WTC11 (cell line): Measurements from ENCODE around the gene POLR3G. TPM values are rescaled to one million over a fixed set of nuclear protein-coding genes. Genes with fewer than 3 reads are reported as not detected.

Experiments used
- ATAC-seq: fragments of 200-7000 bp; cut with Tn5 transposase; 2 replicates; pipeline ENCODE4 v1.10.0; 2021; ENCODE audit warnings: mild to moderate bottlenecking, moderate library complexity
- CTCF ChIA-PET: fragments of 300-600 bp; sonication (Branson Sonifier 250); formaldehyde crosslinking; loops from one replicate; lab custom pipeline; 2021; ENCODE audit warnings: antibody characterized with exemption; lab: Charles Lee
- POLR2A ChIA-PET: fragments of 350-600 bp; sonication (Branson Sonifier 250); formaldehyde crosslinking; loops from one replicate; lab custom pipeline; 2021; ENCODE audit warnings: antibody characterized with exemption; lab: Charles Lee
- DNase-seq: peaks from one replicate; pipeline ENCODE4 v3.0.0; 2021; ENCODE audit warnings: low spot score
- H3K27ac Mint-ChIP-seq: 2 replicates; pipeline ENCODE4 v1.8.0; 2021; ENCODE audit warnings: mixed read lengths
- H3K27me3 Mint-ChIP-seq: 2 replicates; pipeline ENCODE4 v1.8.0; 2021; ENCODE audit warnings: low read depth, mild to moderate bottlenecking, moderate library complexity, mixed read lengths
- H3K36me3 Mint-ChIP-seq: 2 replicates; pipeline ENCODE4 v1.8.0; 2021; ENCODE audit warnings: mixed read lengths
- H3K4me1 Mint-ChIP-seq: 2 replicates; pipeline ENCODE4 v1.8.0; 2022; ENCODE audit warnings: mixed read lengths
- H3K4me3 Mint-ChIP-seq: 2 replicates; pipeline ENCODE4 v1.8.0; 2021; ENCODE audit warnings: mild to moderate bottlenecking, moderate library complexity, mixed read lengths
- H3K9me3 Mint-ChIP-seq: 2 replicates; pipeline ENCODE4 v1.8.0; 2021; ENCODE audit warnings: mixed read lengths
- EMX1 ChIP-seq: fragments of 250-450 bp; sonication (Bioruptor Pico); IDR thresholded peaks from 2 replicates; pipeline ENCODE4 v1.8.0; 2021; ENCODE audit warnings: mild to moderate bottlenecking
- NR2C2 ChIP-seq: sonication (generic); formaldehyde crosslinking; IDR thresholded peaks from 2 replicates; pipeline ENCODE4 v1.8.0; 2022; ENCODE audit warnings: mild to moderate bottlenecking, missing genetic modification reagents
- RELA ChIP-seq: sonication (generic); formaldehyde crosslinking; IDR thresholded peaks from 2 replicates; pipeline ENCODE4 v1.8.1; 2022; ENCODE audit warnings: missing genetic modification reagents, mild to moderate bottlenecking, borderline replicate concordance
- SOX15 ChIP-seq: fragments of 250-450 bp; sonication (Bioruptor Pico); IDR thresholded peaks from 2 replicates; pipeline ENCODE4 v1.9.0; 2021; ENCODE audit warnings: mild to moderate bottlenecking
- TP53 ChIP-seq: sonication (generic); formaldehyde crosslinking; IDR thresholded peaks from 2 replicates; pipeline ENCODE4 v1.8.1; 2023; ENCODE audit warnings: mild to moderate bottlenecking, missing genetic modification reagents
- ZNF138 ChIP-seq: sonication (generic); formaldehyde crosslinking; conservative IDR thresholded peaks from 2 replicates; pipeline ENCODE4 v1.8.1; 2022; ENCODE audit warnings: mild to moderate bottlenecking, moderate library complexity, missing genetic modification reagents
- ZNF263 ChIP-seq: sonication (generic); formaldehyde crosslinking; IDR thresholded peaks from 2 replicates; pipeline ENCODE4 v1.8.1; 2022; ENCODE audit warnings: low read depth, mild to moderate bottlenecking, moderate library complexity, missing genetic modification reagents
- total RNA-seq: library from RNA; stranded (reverse); gene quantifications from 3 replicates; pipeline ENCODE4 v1.2.3, GENCODE V29; 2021
- TF ChIP-seq, protein P1 (sequence below): sonication (generic); formaldehyde crosslinking; IDR thresholded peaks from 2 replicates; pipeline ENCODE4 v1.8.1; 2022; ENCODE audit warnings: mild to moderate bottlenecking, moderate library complexity, missing genetic modification reagents
- TF ChIP-seq, protein P2 (sequence below): sonication (generic); formaldehyde crosslinking; IDR thresholded peaks from 2 replicates; pipeline ENCODE4 v1.8.1; 2022; ENCODE audit warnings: low read depth, mild to moderate bottlenecking, moderate library complexity, missing genetic modification reagents, borderline replicate concordance
- TF ChIP-seq, protein P3 (sequence below): fragments of 250-450 bp; sonication (Bioruptor Pico); conservative IDR thresholded peaks from 2 replicates; pipeline ENCODE4 v1.9.0; 2021; ENCODE audit warnings: mild to moderate bottlenecking
- TF ChIP-seq, protein P4 (sequence below): sonication (generic); formaldehyde crosslinking; IDR thresholded peaks from 2 replicates; pipeline ENCODE4 v1.8.0; 2023; ENCODE audit warnings: mild to moderate bottlenecking, missing genetic modification reagents
- TF ChIP-seq, protein P5 (sequence below): fragments of 250-450 bp; sonication (Bioruptor Pico); IDR thresholded peaks from 2 replicates; pipeline ENCODE4 v1.9.0; 2021; ENCODE audit warnings: mild to moderate bottlenecking, borderline replicate concordance
- TF ChIP-seq, protein P6 (sequence below): sonication (generic); formaldehyde crosslinking; IDR thresholded peaks from 2 replicates; pipeline ENCODE4 v1.8.0; 2022; ENCODE audit warnings: mild to moderate bottlenecking, missing genetic modification reagents
- TF ChIP-seq, protein P7 (sequence below): sonication (generic); formaldehyde crosslinking; IDR thresholded peaks from 2 replicates; pipeline ENCODE4 v1.8.1; 2022; ENCODE audit warnings: mild to moderate bottlenecking, missing genetic modification reagents, moderate library complexity, borderline replicate concordance

Gene POLR3G
- total RNA-seq, 1 experiment from 2014 or later: 95.4 TPM

DNA sequence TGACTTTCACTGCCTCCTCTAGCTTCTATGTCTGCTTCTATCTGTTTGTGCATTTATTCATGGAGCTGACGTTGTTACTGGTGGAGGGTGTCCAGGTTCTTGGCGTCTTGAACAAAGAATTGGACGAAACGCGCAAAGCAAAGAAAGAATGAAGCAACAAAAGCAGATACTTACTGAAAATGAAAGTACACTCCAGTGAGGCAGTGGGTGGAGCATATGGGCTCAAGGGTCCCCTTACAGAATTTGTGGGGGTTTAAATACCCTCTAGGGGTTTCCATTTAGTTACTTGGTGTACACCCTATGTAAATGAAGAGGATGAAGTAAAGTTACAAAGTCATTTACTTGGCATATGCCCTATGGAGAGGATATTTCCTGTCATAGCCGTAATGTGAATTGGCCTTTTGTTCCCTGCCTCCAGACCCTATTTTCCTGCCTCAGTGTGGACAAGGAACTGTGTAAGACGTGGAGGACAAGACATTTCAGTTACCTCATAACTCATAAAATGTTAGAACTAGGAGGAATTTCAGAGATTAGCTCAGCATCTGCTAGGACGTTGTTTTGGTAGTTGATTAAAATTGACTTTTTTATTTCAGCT lies 3.1 kb downstream of the POLR3G start:
- TF ChIP-seq, protein P1, sequence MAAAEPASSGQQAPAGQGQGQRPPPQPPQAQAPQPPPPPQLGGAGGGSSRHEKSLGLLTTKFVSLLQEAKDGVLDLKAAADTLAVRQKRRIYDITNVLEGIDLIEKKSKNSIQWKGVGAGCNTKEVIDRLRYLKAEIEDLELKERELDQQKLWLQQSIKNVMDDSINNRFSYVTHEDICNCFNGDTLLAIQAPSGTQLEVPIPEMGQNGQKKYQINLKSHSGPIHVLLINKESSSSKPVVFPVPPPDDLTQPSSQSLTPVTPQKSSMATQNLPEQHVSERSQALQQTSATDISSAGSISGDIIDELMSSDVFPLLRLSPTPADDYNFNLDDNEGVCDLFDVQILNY (CRISPR knock-in tag): no peak
- TF ChIP-seq, protein P2, sequence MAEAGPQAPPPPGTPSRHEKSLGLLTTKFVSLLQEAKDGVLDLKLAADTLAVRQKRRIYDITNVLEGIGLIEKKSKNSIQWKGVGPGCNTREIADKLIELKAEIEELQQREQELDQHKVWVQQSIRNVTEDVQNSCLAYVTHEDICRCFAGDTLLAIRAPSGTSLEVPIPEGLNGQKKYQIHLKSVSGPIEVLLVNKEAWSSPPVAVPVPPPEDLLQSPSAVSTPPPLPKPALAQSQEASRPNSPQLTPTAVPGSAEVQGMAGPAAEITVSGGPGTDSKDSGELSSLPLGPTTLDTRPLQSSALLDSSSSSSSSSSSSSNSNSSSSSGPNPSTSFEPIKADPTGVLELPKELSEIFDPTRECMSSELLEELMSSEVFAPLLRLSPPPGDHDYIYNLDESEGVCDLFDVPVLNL (CRISPR knock-in tag): no peak
- TF ChIP-seq ZNF263 (CRISPR knock-in tag) (no peak), NR2C2 (CRISPR knock-in tag) (no peak), TP53 (CRISPR knock-in tag) (no peak), SOX15 (CRISPR knock-in tag) (no peak), ZNF138 (CRISPR knock-in tag) (no peak), RELA (CRISPR knock-in tag) (no peak), EMX1 (CRISPR knock-in tag) (no peak)
- TF ChIP-seq, protein P3, sequence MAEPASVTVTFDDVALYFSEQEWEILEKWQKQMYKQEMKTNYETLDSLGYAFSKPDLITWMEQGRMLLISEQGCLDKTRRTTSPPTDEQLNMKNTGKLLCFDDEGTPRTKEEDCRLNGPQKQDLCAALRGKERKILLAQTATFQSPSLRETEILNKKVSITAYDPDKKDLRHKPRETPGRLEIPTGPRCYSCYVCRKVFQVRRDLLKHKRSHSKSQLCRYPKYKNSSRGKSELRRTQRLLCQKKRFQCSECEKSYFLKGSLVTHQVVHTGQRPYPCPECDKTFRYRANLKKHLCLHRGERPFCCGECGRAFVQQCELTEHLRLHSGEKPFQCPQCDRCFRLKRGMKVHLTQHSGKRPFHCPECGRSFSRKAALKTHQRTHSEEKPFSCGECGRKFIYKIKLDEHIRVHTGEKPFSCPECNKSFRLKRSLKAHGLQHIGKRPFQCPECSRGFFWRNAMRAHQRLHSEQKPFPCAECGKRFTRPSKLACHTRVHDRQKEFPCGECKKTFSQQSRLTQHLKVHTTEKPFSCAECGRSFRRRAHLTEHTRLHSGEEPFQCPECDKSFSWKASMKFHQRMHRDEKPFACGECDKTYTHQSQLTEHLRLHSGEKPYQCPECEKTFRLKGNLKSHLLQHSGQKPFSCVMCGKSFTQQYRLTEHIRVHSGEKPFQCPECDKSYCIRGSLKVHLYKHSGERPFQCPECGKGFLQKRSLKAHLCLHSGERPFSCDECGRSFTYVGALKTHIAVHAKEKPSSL (CRISPR knock-in tag): no peak
- TF ChIP-seq, protein P4, sequence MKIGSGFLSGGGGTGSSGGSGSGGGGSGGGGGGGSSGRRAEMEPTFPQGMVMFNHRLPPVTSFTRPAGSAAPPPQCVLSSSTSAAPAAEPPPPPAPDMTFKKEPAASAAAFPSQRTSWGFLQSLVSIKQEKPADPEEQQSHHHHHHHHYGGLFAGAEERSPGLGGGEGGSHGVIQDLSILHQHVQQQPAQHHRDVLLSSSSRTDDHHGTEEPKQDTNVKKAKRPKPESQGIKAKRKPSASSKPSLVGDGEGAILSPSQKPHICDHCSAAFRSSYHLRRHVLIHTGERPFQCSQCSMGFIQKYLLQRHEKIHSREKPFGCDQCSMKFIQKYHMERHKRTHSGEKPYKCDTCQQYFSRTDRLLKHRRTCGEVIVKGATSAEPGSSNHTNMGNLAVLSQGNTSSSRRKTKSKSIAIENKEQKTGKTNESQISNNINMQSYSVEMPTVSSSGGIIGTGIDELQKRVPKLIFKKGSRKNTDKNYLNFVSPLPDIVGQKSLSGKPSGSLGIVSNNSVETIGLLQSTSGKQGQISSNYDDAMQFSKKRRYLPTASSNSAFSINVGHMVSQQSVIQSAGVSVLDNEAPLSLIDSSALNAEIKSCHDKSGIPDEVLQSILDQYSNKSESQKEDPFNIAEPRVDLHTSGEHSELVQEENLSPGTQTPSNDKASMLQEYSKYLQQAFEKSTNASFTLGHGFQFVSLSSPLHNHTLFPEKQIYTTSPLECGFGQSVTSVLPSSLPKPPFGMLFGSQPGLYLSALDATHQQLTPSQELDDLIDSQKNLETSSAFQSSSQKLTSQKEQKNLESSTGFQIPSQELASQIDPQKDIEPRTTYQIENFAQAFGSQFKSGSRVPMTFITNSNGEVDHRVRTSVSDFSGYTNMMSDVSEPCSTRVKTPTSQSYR (CRISPR knock-in tag): no peak
- TF ChIP-seq, protein P5, sequence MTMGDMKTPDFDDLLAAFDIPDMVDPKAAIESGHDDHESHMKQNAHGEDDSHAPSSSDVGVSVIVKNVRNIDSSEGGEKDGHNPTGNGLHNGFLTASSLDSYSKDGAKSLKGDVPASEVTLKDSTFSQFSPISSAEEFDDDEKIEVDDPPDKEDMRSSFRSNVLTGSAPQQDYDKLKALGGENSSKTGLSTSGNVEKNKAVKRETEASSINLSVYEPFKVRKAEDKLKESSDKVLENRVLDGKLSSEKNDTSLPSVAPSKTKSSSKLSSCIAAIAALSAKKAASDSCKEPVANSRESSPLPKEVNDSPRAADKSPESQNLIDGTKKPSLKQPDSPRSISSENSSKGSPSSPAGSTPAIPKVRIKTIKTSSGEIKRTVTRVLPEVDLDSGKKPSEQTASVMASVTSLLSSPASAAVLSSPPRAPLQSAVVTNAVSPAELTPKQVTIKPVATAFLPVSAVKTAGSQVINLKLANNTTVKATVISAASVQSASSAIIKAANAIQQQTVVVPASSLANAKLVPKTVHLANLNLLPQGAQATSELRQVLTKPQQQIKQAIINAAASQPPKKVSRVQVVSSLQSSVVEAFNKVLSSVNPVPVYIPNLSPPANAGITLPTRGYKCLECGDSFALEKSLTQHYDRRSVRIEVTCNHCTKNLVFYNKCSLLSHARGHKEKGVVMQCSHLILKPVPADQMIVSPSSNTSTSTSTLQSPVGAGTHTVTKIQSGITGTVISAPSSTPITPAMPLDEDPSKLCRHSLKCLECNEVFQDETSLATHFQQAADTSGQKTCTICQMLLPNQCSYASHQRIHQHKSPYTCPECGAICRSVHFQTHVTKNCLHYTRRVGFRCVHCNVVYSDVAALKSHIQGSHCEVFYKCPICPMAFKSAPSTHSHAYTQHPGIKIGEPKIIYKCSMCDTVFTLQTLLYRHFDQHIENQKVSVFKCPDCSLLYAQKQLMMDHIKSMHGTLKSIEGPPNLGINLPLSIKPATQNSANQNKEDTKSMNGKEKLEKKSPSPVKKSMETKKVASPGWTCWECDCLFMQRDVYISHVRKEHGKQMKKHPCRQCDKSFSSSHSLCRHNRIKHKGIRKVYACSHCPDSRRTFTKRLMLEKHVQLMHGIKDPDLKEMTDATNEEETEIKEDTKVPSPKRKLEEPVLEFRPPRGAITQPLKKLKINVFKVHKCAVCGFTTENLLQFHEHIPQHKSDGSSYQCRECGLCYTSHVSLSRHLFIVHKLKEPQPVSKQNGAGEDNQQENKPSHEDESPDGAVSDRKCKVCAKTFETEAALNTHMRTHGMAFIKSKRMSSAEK: no peak
- TF ChIP-seq, protein P6, sequence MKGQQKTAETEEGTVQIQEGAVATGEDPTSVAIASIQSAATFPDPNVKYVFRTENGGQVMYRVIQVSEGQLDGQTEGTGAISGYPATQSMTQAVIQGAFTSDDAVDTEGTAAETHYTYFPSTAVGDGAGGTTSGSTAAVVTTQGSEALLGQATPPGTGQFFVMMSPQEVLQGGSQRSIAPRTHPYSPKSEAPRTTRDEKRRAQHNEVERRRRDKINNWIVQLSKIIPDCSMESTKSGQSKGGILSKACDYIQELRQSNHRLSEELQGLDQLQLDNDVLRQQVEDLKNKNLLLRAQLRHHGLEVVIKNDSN: no peak
- TF ChIP-seq, protein P7, sequence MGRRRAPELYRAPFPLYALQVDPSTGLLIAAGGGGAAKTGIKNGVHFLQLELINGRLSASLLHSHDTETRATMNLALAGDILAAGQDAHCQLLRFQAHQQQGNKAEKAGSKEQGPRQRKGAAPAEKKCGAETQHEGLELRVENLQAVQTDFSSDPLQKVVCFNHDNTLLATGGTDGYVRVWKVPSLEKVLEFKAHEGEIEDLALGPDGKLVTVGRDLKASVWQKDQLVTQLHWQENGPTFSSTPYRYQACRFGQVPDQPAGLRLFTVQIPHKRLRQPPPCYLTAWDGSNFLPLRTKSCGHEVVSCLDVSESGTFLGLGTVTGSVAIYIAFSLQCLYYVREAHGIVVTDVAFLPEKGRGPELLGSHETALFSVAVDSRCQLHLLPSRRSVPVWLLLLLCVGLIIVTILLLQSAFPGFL: no peak
- CTCF ChIA-PET: interaction anchor here (0.6 to 1.6 kb wide), 8 partner anchors 9 to 1787 kb away, joined by 3 to 6 read pairs (median 4); no protein-coding TSS in a partner anchor
- no peak for ATAC-seq

More for the DNA sequence above, 3.1 kb downstream of the POLR3G start:
- no peaks in the 10 kb centered on the region for H3K9me3 Mint-ChIP-seq
- peak overlapping the region; percentile 81 for H3K4me3 Mint-ChIP-seq
- peak overlapping the region; percentile 78 for H3K27ac Mint-ChIP-seq
- DNase-seq: no peak
- no peaks in the 10 kb centered on the region; the same call in 1 of the 2 replicates for H3K36me3 Mint-ChIP-seq
- POLR2A ChIA-PET: no interaction called here
- H3K27me3 Mint-ChIP-seq: no peaks in the 10 kb centered on the region
- H3K4me1 Mint-ChIP-seq: peaks cover 47% of the 10 kb centered on the region
